Thyroid gland (tissue), 4 donors: ENCODE measurements around the gene WDR90. TPM values are rescaled to one million over a fixed set of nuclear protein-coding genes. Genes with fewer than 3 reads are reported as not detected.

Experiments used
- DNase-seq, 2 donors: peaks; one replicate each; pipeline ENCODE4 v3.0.0-alpha.2; 2019
- H3K27ac ChIP-seq, 3 donors: fragments of 200-600 bp; sonication (generic); 1 replicate in 2 of 3; 2 replicates in 1 of 3; pipeline ENCODE4 v1.5.1; 2016 to 2019; ENCODE audit warnings: mild to moderate bottlenecking in 1 of 3, moderate library complexity in 1 of 3
- H3K27me3 ChIP-seq: fragments of 200-600 bp; sonication (generic); one replicate; pipeline ENCODE4 v1.5.1; 2019
- H3K36me3 ChIP-seq, 2 donors: fragments of 200-600 bp; sonication (generic); one replicate each; pipeline ENCODE4 v1.5.1; 2016 to 2019
- H3K4me1 ChIP-seq, 2 donors: fragments of 200-600 bp; sonication (generic); one replicate each; pipeline ENCODE4 v1.5.1; 2017 to 2019
- H3K4me3 ChIP-seq, 3 donors: fragments of 200-600 bp; sonication (generic); replicated peaks in 1 of 3; 1 replicate in 2 of 3; 2 replicates in 1 of 3; pipeline ENCODE4 v1.5.1; 2016; ENCODE audit warnings: mild to moderate bottlenecking in 1 of 3
- H3K9me3 ChIP-seq: fragments of 200-600 bp; sonication (generic); one replicate; pipeline ENCODE4 v1.5.1; 2017
- CTCF ChIP-seq, 6 experiments: fragments of 200-600 bp in 3 of 6; fragments of 450-650 bp in 3 of 6; sonication (generic) in 3 of 6; IDR thresholded peaks; one replicate each; pipeline ENCODE4 v1.5.1; 2016 to 2019; ENCODE audit warnings: antibody characterized with exemption in 6 of 6, mild to moderate bottlenecking in 2 of 6, inconsistent platforms in 1 of 6, moderate library complexity in 1 of 6
- POLR2A ChIP-seq, 2 donors: fragments of 450-650 bp; IDR thresholded peaks; one replicate each; pipeline ENCODE4 v1.6.1; 2017; ENCODE audit warnings: antibody characterized with exemption in 2 of 2, mild to moderate bottlenecking in 2 of 2, moderate library complexity in 1 of 2
- WGBS, 2 donors: methylation state at CpG; one replicate each; pipeline ENCODE4 v1.1.5; 2017; 5-methylcytosine and 5-hydroxymethylcytosine counted together
- intact Hi-C: fragments of 100-400 bp; cut with DNase I; formaldehyde crosslinking; loops from one replicate; pipeline ENCODE4 v1.15.1; 2023
- total RNA-seq, 4 donors: library from RNA; depleted of rRNA; stranded (reverse); fragments of >200 nt; gene quantifications; one replicate each; pipeline ENCODE4 v1.2.3, GENCODE V29; 2016

The WDR90 gene
- total RNA-seq, 4 donors from 2014 or later, result 23.6 to 56.0 (median 34.3) TPM

DNA sequence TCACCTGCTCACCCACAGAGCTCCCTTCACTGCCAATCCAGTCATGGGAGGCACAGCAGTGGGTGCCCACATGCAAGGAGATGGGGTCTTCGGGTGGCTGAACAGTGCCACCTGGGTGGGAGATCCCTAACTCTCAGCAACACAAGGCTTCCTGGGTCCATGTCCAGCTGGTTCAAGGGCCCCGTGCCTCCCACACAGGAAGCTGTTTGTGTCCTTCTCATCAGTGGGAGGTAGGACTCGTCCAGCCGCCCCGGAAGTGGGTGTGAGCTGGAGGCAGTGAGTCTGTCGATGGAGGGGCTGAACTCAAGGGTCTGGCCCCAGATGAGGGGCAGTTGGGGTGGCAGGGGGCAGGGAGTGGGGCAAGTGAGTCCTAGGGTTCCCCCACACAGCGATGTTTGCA, 54.9 kb downstream of the WDR90 start:
- H3K27me3 ChIP-seq, result peaks cover 23% of the 10 kb centered on the region
- WGBS, 2 donors, result 58 to 84% methylated on average over 4 to 5 of the region's 7 CpGs

DNA sequence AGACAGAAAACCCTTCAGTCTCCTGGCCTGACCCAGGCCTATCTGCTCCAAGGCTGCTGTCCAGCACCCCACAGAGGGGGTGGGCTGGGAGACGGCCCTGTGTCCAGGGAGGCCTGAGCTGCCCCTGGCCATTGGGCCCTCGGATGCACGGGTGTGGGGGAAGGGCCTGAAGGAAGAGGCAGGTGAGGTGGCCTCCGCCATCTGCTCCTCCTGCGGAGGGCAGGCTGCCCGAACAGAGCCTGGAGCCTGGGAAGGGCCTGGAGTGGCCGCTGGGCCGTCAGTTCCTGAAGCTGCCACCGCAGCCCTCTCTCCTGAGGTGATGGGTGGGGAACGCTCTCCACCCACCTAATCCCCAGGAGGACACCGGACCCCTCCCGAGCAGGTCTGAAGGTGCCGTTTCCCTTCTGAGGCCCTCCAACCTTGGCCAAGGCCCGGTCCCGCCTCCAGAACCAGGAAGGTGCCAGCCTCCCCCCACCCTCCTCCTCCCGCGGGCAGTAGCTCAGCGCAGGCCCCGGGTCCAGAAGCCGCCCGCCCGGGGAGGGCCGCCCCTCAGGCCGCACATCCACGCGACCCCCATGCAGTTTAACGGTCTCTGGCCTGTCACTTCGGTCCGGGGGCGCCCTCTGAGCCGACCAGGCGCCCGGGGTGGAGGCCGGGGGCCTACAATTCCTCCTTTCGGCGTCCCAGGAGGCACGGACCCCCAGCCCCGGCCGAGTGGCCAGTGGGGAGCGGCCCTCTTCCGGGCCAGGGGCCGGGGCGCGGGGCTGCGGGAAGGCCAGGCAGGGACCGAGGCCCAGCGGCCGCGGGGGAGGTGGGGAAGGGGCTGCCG, 55.6 kb downstream of the WDR90 start:
- DNase-seq, result no peak
- WGBS, 2 donors, result 11 to 38% methylated on average over 6 to 8 of the region's 50 CpGs
- no peak overlapping the region for H3K27ac ChIP-seq
- no peak overlapping the region for H3K4me3 ChIP-seq
- TF ChIP-seq CTCF (IDR thresholded peaks at IDR 0.05), result no peak
- no peak for TF ChIP-seq POLR2A (IDR thresholded peaks at IDR 0.05)
- H3K9me3 ChIP-seq, result no peaks in the 10 kb centered on the region
- H3K4me1 ChIP-seq, result peaks cover 0 to 14% of the 10 kb centered on the region in 2 donors
- H3K36me3 ChIP-seq, result no peaks in the 10 kb centered on the region
- H3K27me3 ChIP-seq, result peaks cover 23% of the 10 kb centered on the region
- intact Hi-C loops, result loop anchor here (10.0 kb wide), 1 partner anchor 490 kb away; no protein-coding TSS in a partner anchor

More for the DNA sequence above, 54.9 kb downstream of the WDR90 start:
- no peak for DNase-seq
- Histone ChIP-seq H3K9me3 (no peaks in the 10 kb centered on the region), H3K27ac (no peak overlapping the region), H3K36me3 (no peaks in the 10 kb centered on the region), H3K4me1 (peaks cover 0 to 14% of the 10 kb centered on the region in 2 donors), H3K4me3 (no peak overlapping the region)
- TF ChIP-seq POLR2A (IDR thresholded peaks at IDR 0.05) (no peak), CTCF (IDR thresholded peaks at IDR 0.05) (no peak)
- intact Hi-C loops, result loop anchor here (10.0 kb wide), 1 partner anchor 491 kb away; no protein-coding TSS in a partner anchor

DNA sequence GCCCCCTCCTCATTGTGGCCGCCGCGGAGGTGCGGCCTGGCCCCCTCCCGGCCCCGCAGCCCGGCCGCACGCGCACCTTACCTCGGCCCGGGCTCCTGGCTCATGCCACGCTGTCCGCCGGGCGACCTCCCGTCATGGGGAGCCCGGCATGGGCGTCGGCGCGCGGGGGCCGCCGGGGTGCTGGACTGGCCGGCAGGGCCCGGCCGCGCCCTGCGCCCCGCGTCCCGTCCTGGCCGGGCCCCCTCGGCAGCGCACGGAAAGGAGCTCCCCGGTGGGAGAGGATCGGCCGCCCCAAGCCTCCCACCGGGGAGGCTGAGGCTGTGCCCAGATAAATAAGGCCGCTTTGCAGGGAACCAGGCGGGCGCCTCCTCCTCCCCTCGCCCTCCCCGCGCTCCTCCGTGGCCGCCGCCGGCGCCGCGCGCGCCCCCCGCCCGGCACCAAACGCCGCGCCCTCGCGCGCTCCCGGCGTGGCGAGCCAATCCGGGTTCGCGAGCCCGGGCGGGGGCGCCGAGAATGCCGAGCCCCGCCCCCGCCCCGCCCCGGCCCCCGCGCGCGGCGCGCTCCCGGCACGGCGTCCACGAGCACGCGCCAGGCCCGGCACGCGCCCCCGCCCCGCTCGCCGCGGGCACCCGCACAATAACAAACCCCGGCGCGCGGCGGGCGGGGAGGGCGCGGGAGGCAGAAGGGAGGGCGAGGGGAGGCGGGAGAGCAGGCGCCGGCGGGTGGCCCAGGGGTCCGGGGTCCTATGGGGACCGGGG, 56.4 kb downstream of the WDR90 start, which contains the start of gene FBXL16:
FBXL16 (minus strand) TSS at position 371 of the 758 bp plus-strand sequence. CDS start 8,396 bp downstream, outside the sequence.
- intact Hi-C loops, result loop anchor here (10.0 kb wide), 1 partner anchor 489 kb away; no protein-coding TSS in a partner anchor
- DNase-seq, result no peak
- Histone ChIP-seq H3K27ac (no peak within 1 kb of the TSS), H3K9me3 (no peaks in the 10 kb centered on the region), H3K4me1 (peaks cover 0 to 14% of the 10 kb centered on the region in 2 donors), H3K4me3 (no peak within 1 kb of the TSS), H3K27me3 (peaks cover 23% of the 10 kb centered on the region), H3K36me3 (no peaks in the 10 kb centered on the region)
- WGBS, 2 donors, result 0% methylated on average over 6 to 7 of the region's 115 CpGs
- no peak for TF ChIP-seq POLR2A (IDR thresholded peaks at IDR 0.05)
- TF ChIP-seq CTCF (IDR thresholded peaks at IDR 0.05), result no peak

- intact Hi-C loops, result loop anchor here (10.0 kb wide), 1 partner anchor 488 kb away; no protein-coding TSS in a partner anchor
- DNase-seq, result no peak
- Histone ChIP-seq H3K27ac (no peak overlapping the region), H3K4me3 (no peak overlapping the region), H3K4me1 (peaks cover 0 to 9% of the 10 kb centered on the region in 2 donors), H3K9me3 (no peaks in the 10 kb centered on the region), H3K36me3 (no peaks in the 10 kb centered on the region), H3K27me3 (peaks cover 17% of the 10 kb centered on the region)
- 2 to 6% methylated on average over 23 to 27 of the region's 49 CpGs for WGBS, 2 donors
- TF ChIP-seq CTCF (IDR thresholded peaks at IDR 0.05) (no peak), POLR2A (IDR thresholded peaks at IDR 0.05) (no peak)
Measured at GRCh38 chr16:706189-707061, 57.3 kb downstream of the WDR90 start.
